IPS-18c (cell line): ENCODE data around the gene ALAS2.

ENCODE experiments used
- H3K4me3 ChIP-seq: 2 replicates; pipeline ENCODE4 v1.7.0; 2013; ENCODE audit warnings: low read depth, mild to moderate bottlenecking, low read length, moderate library complexity; ENCODE audit not compliant: insufficient read depth
- H3K9me3 ChIP-seq: one replicate; pipeline ENCODE4 v1.6.1; 2013; ENCODE audit warnings: mild to moderate bottlenecking, low read length, moderate library complexity; ENCODE audit not compliant: control insufficient read depth, insufficient read depth

ALAS2 gene

DNA sequence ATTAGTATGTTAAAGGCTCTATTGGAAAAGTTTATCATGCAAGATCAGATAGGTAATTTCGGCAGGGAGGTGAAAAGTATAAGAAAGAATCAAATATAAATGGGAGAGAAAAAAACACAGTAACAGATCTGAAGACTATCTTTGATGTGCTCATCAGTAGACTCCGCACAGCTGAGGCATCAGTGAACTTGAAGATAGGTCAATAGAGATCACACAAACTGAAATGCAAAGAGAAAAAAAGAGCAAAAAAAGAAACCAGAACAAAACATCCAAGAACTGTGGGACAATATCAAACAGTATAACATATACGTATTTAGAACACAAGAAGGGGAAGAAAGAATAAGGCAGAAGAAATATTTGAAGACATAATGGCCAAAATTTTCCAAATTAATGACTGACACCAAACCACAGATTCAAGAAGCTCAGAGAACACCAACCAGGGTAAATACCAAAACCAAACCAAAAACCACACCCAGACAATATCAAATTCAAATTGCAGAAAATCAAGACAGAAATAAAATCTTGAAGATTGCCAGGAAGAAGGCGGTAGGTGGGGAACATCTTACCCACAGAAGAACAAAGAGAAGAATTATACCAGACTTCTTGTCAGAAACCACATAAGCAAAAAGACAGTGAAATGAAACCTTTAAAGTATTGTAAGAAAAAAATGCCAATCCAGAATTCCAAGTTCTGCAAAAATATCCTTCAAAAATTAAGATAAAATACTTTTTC is 65.8 kb downstream of the ALAS2 start:
- Histone ChIP-seq H3K4me3 (no peak overlapping the region), H3K9me3 (peaks cover 2% of the 10 kb centered on the region)

DNA sequence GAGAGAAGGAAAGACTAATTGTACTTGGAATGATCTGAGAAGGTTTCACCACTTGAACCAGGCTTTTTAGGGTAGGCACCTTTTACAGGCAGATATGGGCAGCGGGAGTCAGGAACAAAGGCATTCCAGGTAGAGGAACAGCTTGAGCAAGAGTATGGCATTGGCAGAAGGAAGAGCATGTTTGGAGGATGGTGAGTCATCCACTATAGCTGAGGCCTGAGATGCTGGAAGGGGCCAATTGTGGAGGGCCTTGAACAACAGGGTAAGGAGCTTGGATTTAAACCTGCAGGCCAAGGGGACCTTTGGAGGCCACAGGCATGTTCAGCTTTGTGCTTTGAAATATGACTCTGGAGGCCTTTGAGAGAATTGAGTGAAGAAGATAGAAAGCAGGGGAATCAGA is 69.0 kb downstream of the ALAS2 start:
- no peak overlapping the region for H3K4me3 ChIP-seq
- peaks cover 6% of the 10 kb centered on the region for H3K9me3 ChIP-seq
